ENCODE data around the gene TBCCD1.

Gene TBCCD1

DNA sequence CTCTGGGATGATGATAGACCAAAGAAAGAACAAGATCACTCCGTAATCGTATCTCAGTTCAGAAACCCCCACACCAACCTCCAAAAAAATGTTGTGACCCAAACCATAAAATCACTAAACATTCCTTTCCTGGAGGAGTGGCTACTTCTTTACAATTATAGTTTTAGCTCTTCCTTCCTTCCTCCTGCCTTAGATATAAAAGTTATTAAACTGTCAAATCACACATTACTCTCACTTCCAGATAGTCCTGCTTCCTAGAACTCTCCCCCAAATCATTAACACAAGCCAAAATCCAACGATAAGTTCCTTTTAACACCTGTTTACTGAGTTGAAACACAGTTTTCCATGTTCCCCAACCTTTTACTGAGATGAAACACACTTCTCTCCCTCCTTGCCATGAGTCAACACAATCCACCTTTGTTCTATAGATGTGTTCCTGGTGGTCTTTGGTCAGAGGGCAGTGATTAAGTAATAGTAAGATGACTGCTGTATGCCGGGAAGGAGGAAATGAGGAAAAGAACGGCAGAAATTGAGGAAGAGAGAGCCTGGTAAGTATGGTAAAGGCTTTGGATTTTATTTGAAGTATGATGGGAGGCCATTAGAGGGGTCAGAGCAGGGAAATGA, 14.6 kb downstream of the TBCCD1 start:
- no peak overlapping the region for H3K4me3 ChIP-seq (ENCODE audit: low read length)
- H3K36me3 ChIP-seq (ENCODE audit: control insufficient read depth, low read length) = peaks cover 64% of the 10 kb centered on the region
- H3K4me2 ChIP-seq (ENCODE audit: low read length) = no peak overlapping the region
- H3K27me3 ChIP-seq (ENCODE audit: control insufficient read depth, low read length) = no peaks in the 10 kb centered on the region
- no peaks in the 10 kb centered on the region for H3K9me2 ChIP-seq (replicated peaks; ENCODE audit: control insufficient read depth, low read length)
- no peaks in the 10 kb centered on the region for H3K79me2 ChIP-seq (ENCODE audit: control insufficient read depth, low read length)
- H3K27ac ChIP-seq (ENCODE audit: low read depth, low read length) = no peak overlapping the region
- no peaks in the 10 kb centered on the region for H3K9me3 ChIP-seq (ENCODE audit: control insufficient read depth, insufficient read depth, low read length)
- H3K4me1 ChIP-seq (ENCODE audit: control insufficient read depth, low read length) = no peaks in the 10 kb centered on the region
- TF ChIP-seq EZH2phosphoT487 (IDR thresholded peaks at IDR 0.05; ENCODE audit: borderline replicate concordance, low read length) = no peak
- TF ChIP-seq, protein P1, sequence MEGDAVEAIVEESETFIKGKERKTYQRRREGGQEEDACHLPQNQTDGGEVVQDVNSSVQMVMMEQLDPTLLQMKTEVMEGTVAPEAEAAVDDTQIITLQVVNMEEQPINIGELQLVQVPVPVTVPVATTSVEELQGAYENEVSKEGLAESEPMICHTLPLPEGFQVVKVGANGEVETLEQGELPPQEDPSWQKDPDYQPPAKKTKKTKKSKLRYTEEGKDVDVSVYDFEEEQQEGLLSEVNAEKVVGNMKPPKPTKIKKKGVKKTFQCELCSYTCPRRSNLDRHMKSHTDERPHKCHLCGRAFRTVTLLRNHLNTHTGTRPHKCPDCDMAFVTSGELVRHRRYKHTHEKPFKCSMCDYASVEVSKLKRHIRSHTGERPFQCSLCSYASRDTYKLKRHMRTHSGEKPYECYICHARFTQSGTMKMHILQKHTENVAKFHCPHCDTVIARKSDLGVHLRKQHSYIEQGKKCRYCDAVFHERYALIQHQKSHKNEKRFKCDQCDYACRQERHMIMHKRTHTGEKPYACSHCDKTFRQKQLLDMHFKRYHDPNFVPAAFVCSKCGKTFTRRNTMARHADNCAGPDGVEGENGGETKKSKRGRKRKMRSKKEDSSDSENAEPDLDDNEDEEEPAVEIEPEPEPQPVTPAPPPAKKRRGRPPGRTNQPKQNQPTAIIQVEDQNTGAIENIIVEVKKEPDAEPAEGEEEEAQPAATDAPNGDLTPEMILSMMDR (IDR thresholded peaks at IDR 0.05; ENCODE audit: low read depth, low read length, poor library complexity, severe bottlenecking) = no peak
- no peaks in the 10 kb centered on the region for H3F3A ChIP-seq (ENCODE audit: control insufficient read depth, insufficient read depth)
- no peaks in the 10 kb centered on the region for H4K20me1 ChIP-seq (ENCODE audit: control insufficient read depth, insufficient read depth, low read depth, low read length)

DNA sequence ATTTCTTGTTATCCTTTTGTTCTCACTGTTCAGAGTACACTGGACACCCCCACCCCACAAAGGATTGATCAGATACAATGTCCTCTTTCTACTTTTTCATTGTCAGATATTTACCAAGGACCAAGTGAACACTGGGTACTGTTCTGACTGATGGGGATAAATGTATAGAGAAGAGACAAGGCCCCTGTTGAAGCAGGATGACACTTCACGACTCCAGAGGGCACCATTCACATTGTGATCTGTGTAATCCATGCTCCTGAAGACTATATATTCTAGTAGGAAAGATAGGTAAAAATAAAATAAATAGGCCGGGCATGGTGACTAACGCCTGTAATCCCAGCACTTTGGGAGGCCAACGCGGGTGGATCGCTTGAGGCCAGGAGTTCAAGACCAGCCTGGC, 15.8 kb downstream of the TBCCD1 start:
- no peak overlapping the region for H3K4me3 ChIP-seq (ENCODE audit: low read length)

DNA sequence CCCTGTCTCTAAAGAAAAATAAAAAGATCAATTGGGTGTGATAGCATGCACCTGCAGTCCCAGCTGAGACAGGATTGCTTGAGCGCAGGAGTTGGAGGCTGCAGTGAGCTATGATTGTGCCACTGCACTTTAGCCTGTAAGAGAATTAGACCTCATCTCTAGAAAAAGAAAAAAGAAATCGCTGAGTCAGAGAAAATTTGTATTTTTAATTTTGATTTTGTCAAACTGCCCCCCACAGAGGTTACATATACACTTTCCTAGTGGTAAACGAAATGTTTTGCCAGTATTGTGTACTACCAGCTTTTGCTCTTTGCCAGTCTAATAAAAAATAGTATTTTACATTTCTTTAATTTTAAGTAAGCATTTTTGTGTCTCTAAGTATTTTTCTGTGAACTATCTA, 17.6 kb downstream of the TBCCD1 start:
- H3K79me2 ChIP-seq (ENCODE audit: control insufficient read depth, low read length) = no peaks in the 10 kb centered on the region
- no peaks in the 10 kb centered on the region for H3K9me2 ChIP-seq (replicated peaks; ENCODE audit: control insufficient read depth, low read length)
- no peak overlapping the region for H3K27ac ChIP-seq (ENCODE audit: low read depth, low read length)
- H3K4me2 ChIP-seq (ENCODE audit: low read length) = no peak overlapping the region
- no peaks in the 10 kb centered on the region for H3K9me3 ChIP-seq (ENCODE audit: control insufficient read depth, insufficient read depth, low read length)
- peaks cover 48% of the 10 kb centered on the region for H3K36me3 ChIP-seq (ENCODE audit: control insufficient read depth, low read length)
- no peak overlapping the region for H3K4me3 ChIP-seq (ENCODE audit: low read length)
- H3K27me3 ChIP-seq (ENCODE audit: control insufficient read depth, low read length) = no peaks in the 10 kb centered on the region
- H4K20me1 ChIP-seq (ENCODE audit: control insufficient read depth, insufficient read depth, low read depth, low read length) = no peaks in the 10 kb centered on the region
- no peaks in the 10 kb centered on the region for H3F3A ChIP-seq (ENCODE audit: control insufficient read depth, insufficient read depth)
- H3K4me1 ChIP-seq (ENCODE audit: control insufficient read depth, low read length) = no peaks in the 10 kb centered on the region
- TF ChIP-seq, protein P1 (IDR thresholded peaks at IDR 0.05; ENCODE audit: low read depth, low read length, poor library complexity, severe bottlenecking) = no peak
- no peak for TF ChIP-seq EZH2phosphoT487 (IDR thresholded peaks at IDR 0.05; ENCODE audit: borderline replicate concordance, low read length)

More for the DNA sequence above, 15.8 kb downstream of the TBCCD1 start:
- Histone ChIP-seq H3K4me2 (ENCODE audit: low read length) (no peak overlapping the region), H3K36me3 (ENCODE audit: control insufficient read depth, low read length) (peaks cover 55% of the 10 kb centered on the region), H3K27ac (ENCODE audit: low read depth, low read length) (no peak overlapping the region), H4K20me1 (ENCODE audit: control insufficient read depth, insufficient read depth, low read depth, low read length) (no peaks in the 10 kb centered on the region), H3K9me3 (ENCODE audit: control insufficient read depth, insufficient read depth, low read length) (no peaks in the 10 kb centered on the region), H3K9me2 (replicated peaks; ENCODE audit: control insufficient read depth, low read length) (no peaks in the 10 kb centered on the region), H3F3A (ENCODE audit: control insufficient read depth, insufficient read depth) (no peaks in the 10 kb centered on the region), H3K79me2 (ENCODE audit: control insufficient read depth, low read length) (no peaks in the 10 kb centered on the region), H3K4me1 (ENCODE audit: control insufficient read depth, low read length) (no peaks in the 10 kb centered on the region), H3K27me3 (ENCODE audit: control insufficient read depth, low read length) (no peaks in the 10 kb centered on the region)
- TF ChIP-seq, protein P1 (IDR thresholded peaks at IDR 0.05; ENCODE audit: low read depth, low read length, poor library complexity, severe bottlenecking) = no peak
- no peak for TF ChIP-seq EZH2phosphoT487 (IDR thresholded peaks at IDR 0.05; ENCODE audit: borderline replicate concordance, low read length)

Data from DOHH2 (cell line).